Astrocyte of the hippocampus (primary cell): Measurements from ENCODE around the gene NKAIN1.
"Not testable (repeated sequence)": the region's sequence is repeated elsewhere in the genome, so short reads cannot be mapped to it uniquely, and the experiment has no call there.

ENCODE experiments used
- DNase-seq: peaks from one replicate; pipeline ENCODE4 v3.0.0; 2011; ENCODE audit warnings: low read depth, low spot score

NKAIN1 gene

GRCh38 chr1:31198150-31198549, 41.5 kb downstream of the NKAIN1 start:
- DNase-seq: no peak

GRCh38 chr1:31196685-31197084, 43.0 kb downstream of the NKAIN1 start:
- peak; percentile 13 for DNase-seq

GRCh38 chr1:31195267-31195666, 44.4 kb downstream of the NKAIN1 start:
- not testable (repeated sequence) for DNase-seq

GRCh38 chr1:31193729-31194128, 46.0 kb downstream of the NKAIN1 start:
- DNase-seq: no peak

- no peak for DNase-seq
Observed at GRCh38 chr1:31191281-31191680, 48.4 kb downstream of the NKAIN1 start.

- DNase-seq: no peak
Observed at GRCh38 chr1:31189696-31190674, 49.7 kb downstream of the NKAIN1 start.

GRCh38 chr1:31183927-31184554, 55.6 kb downstream of the NKAIN1 start:
- peak; percentile 63 for DNase-seq

- no peak for DNase-seq
Observed at GRCh38 chr1:31183126-31183525, 56.6 kb downstream of the NKAIN1 start.

GRCh38 chr1:31182352-31182751, 57.3 kb downstream of the NKAIN1 start:
- peak; percentile 84 for DNase-seq

GRCh38 chr1:31181515-31182343, 58.0 kb downstream of the NKAIN1 start:
- peak; percentile 56 for DNase-seq

GRCh38 chr1:31180338-31180737, 59.3 kb downstream of the NKAIN1 start:
- no peak for DNase-seq

- DNase-seq: not testable (repeated sequence)
Observed at GRCh38 chr1:31176291-31176690, 63.4 kb downstream of the NKAIN1 start.

GRCh38 chr1:31170486-31170735, 69.3 kb downstream of the NKAIN1 start:
- DNase-seq: no peak

GRCh38 chr1:31166462-31166861, 73.2 kb downstream of the NKAIN1 start:
- no peak for DNase-seq

GRCh38 chr1:31164291-31164690, 75.4 kb downstream of the NKAIN1 start:
- no peak for DNase-seq

- DNase-seq: no peak
Observed at GRCh38 chr1:31163866-31164265, 75.8 kb downstream of the NKAIN1 start.

GRCh38 chr1:31161571-31161970, 78.1 kb downstream of the NKAIN1 start:
- no peak for DNase-seq

- no peak for DNase-seq
Observed at GRCh38 chr1:31159869-31160611, 79.6 kb downstream of the NKAIN1 start.

- no peak for DNase-seq
Observed at GRCh38 chr1:31159323-31159722, 80.4 kb downstream of the NKAIN1 start.

GRCh38 chr1:31155216-31155806, 84.4 kb downstream of the NKAIN1 start:
- DNase-seq: peak; percentile 80

GRCh38 chr1:31154632-31155215, 85.0 kb downstream of the NKAIN1 start:
- peak; percentile 92 for DNase-seq
